ENCODE results near the gene UVRAG. TPM values are rescaled to one million over a fixed set of nuclear protein-coding genes. Genes with fewer than 3 reads are reported as not detected.

UVRAG gene
- total RNA-seq, 1 donor from 2014 or later = 31.0 TPM

DNA sequence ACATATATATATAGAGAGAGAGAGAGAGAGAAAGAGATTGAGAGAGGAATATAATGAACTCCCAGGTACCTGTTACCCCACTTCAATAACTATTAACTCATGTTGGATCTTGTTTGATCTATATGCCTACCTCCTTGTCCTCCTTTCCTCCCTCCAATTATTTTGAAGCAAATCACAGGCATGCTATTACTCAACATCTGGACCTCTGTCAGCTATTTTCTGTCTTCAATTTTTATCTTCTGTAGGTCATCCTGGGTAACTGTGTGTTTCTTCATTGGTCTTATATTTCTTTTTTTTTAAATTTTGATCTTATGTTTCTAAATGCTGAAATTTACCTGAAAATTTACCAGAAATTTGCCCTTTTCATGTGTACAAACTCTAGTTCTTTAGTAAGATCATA is 24.8 kb downstream of the UVRAG start:
- H3K4me1 ChIP-seq = peaks cover 15% of the 10 kb centered on the region
- TF ChIP-seq, protein P1, sequence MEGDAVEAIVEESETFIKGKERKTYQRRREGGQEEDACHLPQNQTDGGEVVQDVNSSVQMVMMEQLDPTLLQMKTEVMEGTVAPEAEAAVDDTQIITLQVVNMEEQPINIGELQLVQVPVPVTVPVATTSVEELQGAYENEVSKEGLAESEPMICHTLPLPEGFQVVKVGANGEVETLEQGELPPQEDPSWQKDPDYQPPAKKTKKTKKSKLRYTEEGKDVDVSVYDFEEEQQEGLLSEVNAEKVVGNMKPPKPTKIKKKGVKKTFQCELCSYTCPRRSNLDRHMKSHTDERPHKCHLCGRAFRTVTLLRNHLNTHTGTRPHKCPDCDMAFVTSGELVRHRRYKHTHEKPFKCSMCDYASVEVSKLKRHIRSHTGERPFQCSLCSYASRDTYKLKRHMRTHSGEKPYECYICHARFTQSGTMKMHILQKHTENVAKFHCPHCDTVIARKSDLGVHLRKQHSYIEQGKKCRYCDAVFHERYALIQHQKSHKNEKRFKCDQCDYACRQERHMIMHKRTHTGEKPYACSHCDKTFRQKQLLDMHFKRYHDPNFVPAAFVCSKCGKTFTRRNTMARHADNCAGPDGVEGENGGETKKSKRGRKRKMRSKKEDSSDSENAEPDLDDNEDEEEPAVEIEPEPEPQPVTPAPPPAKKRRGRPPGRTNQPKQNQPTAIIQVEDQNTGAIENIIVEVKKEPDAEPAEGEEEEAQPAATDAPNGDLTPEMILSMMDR (IDR thresholded peaks at IDR 0.05) = no peak
- peak overlapping the region; percentile 64 for H3K27ac ChIP-seq
- H3K36me3 ChIP-seq = no peaks in the 10 kb centered on the region
- ATAC-seq (no peak), DNase-seq (no peak)
- H3K9me3 ChIP-seq = no peaks in the 10 kb centered on the region
- no peaks in the 10 kb centered on the region for H3K27me3 ChIP-seq
- no peak overlapping the region for H3K4me3 ChIP-seq
- intact Hi-C loops (cut with DNase I) = no loop called here

DNA sequence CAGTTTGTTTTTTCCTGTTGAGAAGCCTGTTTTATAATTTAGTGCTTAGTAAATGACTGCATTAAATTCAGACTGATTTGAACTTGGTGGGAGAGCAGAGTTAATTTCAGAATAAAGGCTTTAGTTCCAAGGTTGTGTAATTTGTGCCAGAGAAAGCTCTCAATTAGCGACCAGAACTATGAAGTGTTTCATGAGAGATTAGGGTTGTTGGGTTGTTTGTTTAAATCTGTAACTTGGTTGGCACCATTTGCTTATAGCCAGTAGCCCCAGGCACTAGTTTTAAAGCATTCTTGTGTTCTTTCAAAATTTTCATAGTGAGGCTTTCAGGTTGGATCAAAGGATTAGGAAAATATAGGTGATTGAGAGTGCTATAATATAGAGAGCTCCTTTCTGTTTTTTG is 25.5 kb downstream of the UVRAG start:
- no peaks in the 10 kb centered on the region for H3K36me3 ChIP-seq
- peak; percentile 61 for ATAC-seq
- intact Hi-C loops (cut with DNase I) = no loop called here
- H3K9me3 ChIP-seq = no peaks in the 10 kb centered on the region
- H3K4me1 ChIP-seq = peaks cover 15% of the 10 kb centered on the region
- peak overlapping the region; percentile 64 for H3K27ac ChIP-seq
- H3K4me3 ChIP-seq = no peak overlapping the region
- DNase-seq = no peak
- no peaks in the 10 kb centered on the region for H3K27me3 ChIP-seq
- TF ChIP-seq, protein P1 (IDR thresholded peaks at IDR 0.05) = no peak

DNA sequence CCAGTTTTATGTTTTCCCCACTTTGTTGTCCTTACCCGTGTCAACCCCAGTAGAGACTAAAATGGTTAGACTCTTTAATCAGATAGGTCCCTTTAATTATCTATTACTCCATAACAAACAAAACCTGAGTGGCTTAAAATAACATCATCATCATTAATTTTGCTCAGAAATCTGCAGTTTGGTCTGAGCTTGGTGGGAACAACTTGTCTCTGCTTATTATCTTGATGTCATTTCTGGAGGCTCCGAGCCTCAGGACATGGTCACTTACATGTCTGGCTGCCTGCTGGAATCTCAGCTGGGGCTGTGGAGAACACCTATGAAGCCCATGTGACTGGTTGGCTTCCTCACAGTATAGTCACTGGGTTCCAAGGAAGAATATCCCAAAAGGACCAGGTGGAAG is 26.7 kb downstream of the UVRAG start:
- Histone ChIP-seq H3K27ac (no peak overlapping the region), H3K27me3 (no peaks in the 10 kb centered on the region), H3K4me1 (peaks cover 15% of the 10 kb centered on the region), H3K36me3 (no peaks in the 10 kb centered on the region), H3K9me3 (no peaks in the 10 kb centered on the region), H3K4me3 (no peak overlapping the region)
- TF ChIP-seq, protein P1 (IDR thresholded peaks at IDR 0.05) = no peak
- ATAC-seq (no peak), DNase-seq (no peak)
- intact Hi-C loops (cut with DNase I) = no loop called here

DNA sequence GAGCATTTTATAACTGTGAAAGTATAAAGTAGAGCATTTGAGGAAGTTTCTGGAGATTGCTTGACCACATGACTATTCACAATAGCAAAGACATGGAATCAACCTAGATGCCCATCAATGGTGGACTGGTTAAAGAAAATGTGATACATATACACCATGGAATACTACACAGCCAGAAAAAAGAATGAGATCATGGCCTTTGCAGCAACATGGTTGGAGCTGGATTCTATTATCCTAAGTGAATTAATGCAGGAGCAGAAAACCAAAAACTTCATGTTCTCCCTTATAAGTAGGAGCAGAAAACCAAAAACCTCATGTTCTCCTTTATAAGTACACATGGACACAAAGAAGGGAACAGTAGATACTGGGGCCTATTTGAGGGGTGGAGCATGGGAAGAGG is 30.3 kb downstream of the UVRAG start:
- Histone ChIP-seq H3K27me3 (no peaks in the 10 kb centered on the region), H3K27ac (no peak overlapping the region), H3K36me3 (no peaks in the 10 kb centered on the region), H3K4me3 (no peak overlapping the region), H3K9me3 (no peaks in the 10 kb centered on the region), H3K4me1 (peaks cover 9% of the 10 kb centered on the region)
- intact Hi-C loops (cut with DNase I) = no loop called here
- no peak for ATAC-seq
- TF ChIP-seq, protein P1 (IDR thresholded peaks at IDR 0.05) = no peak
- DNase-seq = no peak

DNA sequence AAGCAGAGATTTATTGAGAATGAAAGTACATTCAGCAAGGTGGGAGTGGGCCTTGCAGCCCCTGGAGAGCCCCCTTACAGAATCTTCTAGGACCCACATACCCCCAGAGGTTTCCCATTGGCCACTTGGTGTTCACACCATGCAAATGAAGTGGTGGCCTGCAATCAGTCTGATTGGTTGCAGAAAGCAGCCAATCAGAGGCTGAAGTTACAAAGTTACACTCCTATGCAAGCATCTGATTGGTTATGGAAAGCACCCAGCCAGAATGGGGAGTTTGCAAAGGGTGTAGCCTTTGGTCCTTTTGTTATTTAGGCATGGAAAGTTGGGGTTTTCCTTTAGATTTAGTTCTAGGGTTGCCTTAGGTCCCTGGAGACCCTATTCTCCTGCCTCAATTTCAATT is 34.9 kb downstream of the UVRAG start:
- intact Hi-C loops (cut with DNase I) = no loop called here

More for the DNA sequence above, 34.9 kb downstream of the UVRAG start:
- H3K27me3 ChIP-seq = no peaks in the 10 kb centered on the region
- ATAC-seq = no peak
- H3K4me3 ChIP-seq = no peak overlapping the region
- peaks cover 19% of the 10 kb centered on the region for H3K4me1 ChIP-seq
- H3K9me3 ChIP-seq = no peaks in the 10 kb centered on the region
- TF ChIP-seq, protein P1 (IDR thresholded peaks at IDR 0.05) = no peak
- no peak overlapping the region for H3K27ac ChIP-seq
- peaks cover 4% of the 10 kb centered on the region for H3K36me3 ChIP-seq
- no peak for DNase-seq
